ENCODE measurements around the gene ROBO1. TPM values are rescaled to one million over a fixed set of nuclear protein-coding genes. Genes with fewer than 3 reads are reported as not detected.

The ROBO1 gene
- total RNA-seq, 1 donor from 2014 or later = 73.8 TPM

DNA sequence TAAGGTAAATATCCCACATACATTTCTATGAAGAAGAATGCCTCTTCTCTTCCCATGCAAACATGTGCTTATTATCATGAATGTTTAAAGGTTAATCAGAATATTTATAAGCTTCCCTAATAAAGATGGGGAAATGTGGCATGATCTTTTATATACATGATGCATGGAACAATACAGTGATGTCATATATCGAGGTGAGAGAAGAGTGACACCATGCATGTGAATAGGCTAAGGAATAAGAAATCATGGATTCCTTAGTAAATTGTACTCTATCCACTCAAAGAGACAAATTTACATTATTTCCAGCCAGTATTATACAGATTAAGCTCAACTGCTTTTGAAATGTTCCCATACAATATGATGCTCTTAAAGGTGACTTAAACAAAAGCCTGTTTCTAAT is 1035.3 kb downstream of the ROBO1 start:
- H3K9me3 Mint-ChIP-seq (ENCODE audit: unreplicated experiment) = no peaks in the 10 kb centered on the region
- TF ChIP-seq, protein P1, sequence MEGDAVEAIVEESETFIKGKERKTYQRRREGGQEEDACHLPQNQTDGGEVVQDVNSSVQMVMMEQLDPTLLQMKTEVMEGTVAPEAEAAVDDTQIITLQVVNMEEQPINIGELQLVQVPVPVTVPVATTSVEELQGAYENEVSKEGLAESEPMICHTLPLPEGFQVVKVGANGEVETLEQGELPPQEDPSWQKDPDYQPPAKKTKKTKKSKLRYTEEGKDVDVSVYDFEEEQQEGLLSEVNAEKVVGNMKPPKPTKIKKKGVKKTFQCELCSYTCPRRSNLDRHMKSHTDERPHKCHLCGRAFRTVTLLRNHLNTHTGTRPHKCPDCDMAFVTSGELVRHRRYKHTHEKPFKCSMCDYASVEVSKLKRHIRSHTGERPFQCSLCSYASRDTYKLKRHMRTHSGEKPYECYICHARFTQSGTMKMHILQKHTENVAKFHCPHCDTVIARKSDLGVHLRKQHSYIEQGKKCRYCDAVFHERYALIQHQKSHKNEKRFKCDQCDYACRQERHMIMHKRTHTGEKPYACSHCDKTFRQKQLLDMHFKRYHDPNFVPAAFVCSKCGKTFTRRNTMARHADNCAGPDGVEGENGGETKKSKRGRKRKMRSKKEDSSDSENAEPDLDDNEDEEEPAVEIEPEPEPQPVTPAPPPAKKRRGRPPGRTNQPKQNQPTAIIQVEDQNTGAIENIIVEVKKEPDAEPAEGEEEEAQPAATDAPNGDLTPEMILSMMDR (IDR thresholded peaks at IDR 0.05) = no peak

DNA sequence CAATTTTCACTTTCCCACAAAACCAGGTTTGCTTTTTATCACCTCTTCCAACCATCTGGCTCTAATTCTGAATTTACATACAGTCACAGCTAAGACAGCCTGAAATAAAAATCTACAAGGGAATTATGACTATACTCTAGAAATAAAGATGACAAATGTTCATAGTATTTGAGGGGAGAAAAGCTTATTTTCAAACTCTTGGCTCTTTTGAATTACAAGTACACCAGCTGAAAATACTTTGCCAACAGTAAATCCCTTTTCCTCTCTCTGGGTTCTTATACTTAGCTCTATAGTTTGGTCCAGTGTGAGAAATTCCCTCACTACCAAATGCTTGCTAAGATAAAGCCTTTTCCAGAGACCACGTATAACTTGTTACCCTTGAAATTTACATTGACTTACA is 1037.9 kb downstream of the ROBO1 start:
- H3K4me3 Mint-ChIP-seq (ENCODE audit: unreplicated experiment) = no peak overlapping the region
- no peak for DNase-seq (ENCODE audit: extremely low spot score, unreplicated experiment)
- H3K27ac Mint-ChIP-seq (ENCODE audit: unreplicated experiment) = no peak overlapping the region
- no peaks in the 10 kb centered on the region for H3K27me3 Mint-ChIP-seq (ENCODE audit: unreplicated experiment)
- TF ChIP-seq, protein P1 (IDR thresholded peaks at IDR 0.05) = no peak
- H3K36me3 Mint-ChIP-seq (ENCODE audit: unreplicated experiment) = no peaks in the 10 kb centered on the region
- H3K9me3 Mint-ChIP-seq (ENCODE audit: unreplicated experiment) = no peaks in the 10 kb centered on the region
- peaks cover 39% of the 10 kb centered on the region for H3K4me1 Mint-ChIP-seq (ENCODE audit: unreplicated experiment)

More for the DNA sequence above, 1035.3 kb downstream of the ROBO1 start:
- no peaks in the 10 kb centered on the region for H3K27me3 Mint-ChIP-seq (ENCODE audit: unreplicated experiment)
- H3K36me3 Mint-ChIP-seq (ENCODE audit: unreplicated experiment) = no peaks in the 10 kb centered on the region
- no peak overlapping the region for H3K27ac Mint-ChIP-seq (ENCODE audit: unreplicated experiment)
- DNase-seq (ENCODE audit: extremely low spot score, unreplicated experiment) = no peak
- H3K4me3 Mint-ChIP-seq (ENCODE audit: unreplicated experiment) = no peak overlapping the region
- peaks cover 43% of the 10 kb centered on the region for H3K4me1 Mint-ChIP-seq (ENCODE audit: unreplicated experiment)

DNA sequence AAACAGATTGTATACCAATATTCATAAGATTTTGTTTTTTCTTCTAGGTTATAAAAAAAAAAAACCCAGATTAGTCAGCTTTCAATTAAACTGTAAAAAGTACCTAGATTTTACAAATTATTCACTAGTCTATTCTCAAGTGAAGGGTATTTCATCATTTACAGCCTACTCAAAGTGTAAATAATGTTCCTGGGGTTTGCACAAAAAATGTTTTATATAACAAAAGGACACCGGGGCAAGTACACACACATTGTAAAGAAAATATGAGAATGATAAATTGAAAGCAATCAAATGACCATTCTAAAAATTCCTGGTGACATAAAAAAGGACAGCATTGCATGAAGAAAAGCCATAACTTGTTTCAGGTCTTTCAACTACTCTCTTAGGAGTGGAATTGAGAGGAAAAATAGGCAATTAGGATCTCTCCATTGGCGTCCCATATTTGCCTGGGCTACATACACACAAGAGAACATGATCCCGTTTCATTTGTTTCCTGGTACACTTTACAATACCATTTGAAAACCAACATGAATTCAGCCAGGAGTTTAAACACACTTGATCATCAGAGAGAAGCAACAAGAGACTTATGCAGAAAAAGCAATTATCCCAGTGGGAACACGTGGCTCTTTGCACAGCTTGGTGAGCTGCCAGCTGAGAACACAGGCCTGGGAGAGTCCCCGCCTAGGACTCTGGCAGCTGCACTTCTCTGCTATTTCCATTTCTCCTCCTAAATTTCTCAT is 1039.2 kb downstream of the ROBO1 start:
- H3K4me1 Mint-ChIP-seq (ENCODE audit: unreplicated experiment) = peaks cover 43% of the 10 kb centered on the region
- DNase-seq (ENCODE audit: extremely low spot score, unreplicated experiment) = no peak

DNA sequence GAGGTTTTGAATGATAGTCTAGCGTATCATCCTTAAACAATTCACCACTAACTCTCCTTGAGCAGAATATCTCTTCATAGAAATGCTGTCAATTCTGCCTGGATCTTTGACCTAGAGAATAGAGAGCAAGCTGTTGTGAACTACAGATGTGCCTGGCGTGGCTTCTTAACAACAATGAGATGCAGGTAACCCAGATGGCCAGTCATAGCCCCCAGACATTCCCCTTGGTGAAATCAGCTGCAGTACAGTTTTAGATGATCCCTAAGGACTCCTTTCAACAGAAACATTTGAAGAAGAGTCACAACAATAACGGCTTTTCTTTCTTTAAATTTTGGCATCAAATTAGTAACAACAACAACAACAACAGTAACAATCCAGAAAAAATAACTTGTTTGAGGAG is 1041.3 kb downstream of the ROBO1 start:
- Mint-ChIP-seq H3K4me1 (ENCODE audit: unreplicated experiment) (peaks cover 42% of the 10 kb centered on the region), H3K27ac (ENCODE audit: unreplicated experiment) (no peak overlapping the region)
- TF ChIP-seq, protein P1 (IDR thresholded peaks at IDR 0.05) = no peak

More for the DNA sequence above, 1039.2 kb downstream of the ROBO1 start:
- H3K36me3 Mint-ChIP-seq (ENCODE audit: unreplicated experiment) = no peaks in the 10 kb centered on the region
- H3K27ac Mint-ChIP-seq (ENCODE audit: unreplicated experiment) = peak overlapping the region; percentile 50
- peak overlapping the region; percentile 33 for H3K4me3 Mint-ChIP-seq (ENCODE audit: unreplicated experiment)
- TF ChIP-seq, protein P1 (IDR thresholded peaks at IDR 0.05) = no peak
- H3K9me3 Mint-ChIP-seq (ENCODE audit: unreplicated experiment) = no peaks in the 10 kb centered on the region
- no peaks in the 10 kb centered on the region for H3K27me3 Mint-ChIP-seq (ENCODE audit: unreplicated experiment)

DNA sequence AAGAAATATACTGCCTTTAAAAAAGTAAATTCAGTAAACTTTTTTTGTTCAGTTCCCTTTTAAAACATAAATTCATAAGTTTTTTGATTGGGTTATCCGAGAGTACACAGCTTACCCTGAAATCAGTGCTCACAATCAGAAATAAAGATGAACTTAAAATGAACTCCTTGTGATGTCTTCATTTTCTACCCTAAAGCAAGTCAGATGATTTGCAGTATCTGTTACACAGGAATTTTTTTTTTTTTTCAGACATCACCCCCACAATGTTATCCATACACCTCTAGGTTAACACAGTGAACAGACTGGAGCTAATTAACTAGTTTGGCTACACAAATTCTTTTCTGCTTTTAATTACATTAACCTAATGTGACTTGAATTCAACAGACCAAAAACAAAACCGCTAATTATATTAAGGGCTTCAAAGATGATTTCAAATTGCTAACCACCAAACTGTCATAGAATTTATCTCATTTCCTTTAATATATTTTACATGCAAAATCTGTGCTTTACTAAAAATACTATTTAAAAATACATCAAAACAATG is 1042.0 kb downstream of the ROBO1 start:
- TF ChIP-seq, protein P1 (IDR thresholded peaks at IDR 0.05) = no peak
- no peaks in the 10 kb centered on the region for H3K27me3 Mint-ChIP-seq (ENCODE audit: unreplicated experiment)
- no peak overlapping the region for H3K27ac Mint-ChIP-seq (ENCODE audit: unreplicated experiment)
- peaks cover 42% of the 10 kb centered on the region for H3K4me1 Mint-ChIP-seq (ENCODE audit: unreplicated experiment)
- DNase-seq (ENCODE audit: extremely low spot score, unreplicated experiment) = no peak
- H3K36me3 Mint-ChIP-seq (ENCODE audit: unreplicated experiment) = peaks cover 1% of the 10 kb centered on the region
- no peaks in the 10 kb centered on the region for H3K9me3 Mint-ChIP-seq (ENCODE audit: unreplicated experiment)
- H3K4me3 Mint-ChIP-seq (ENCODE audit: unreplicated experiment) = no peak overlapping the region

More for the DNA sequence above, 1041.3 kb downstream of the ROBO1 start:
- Mint-ChIP-seq H3K27me3 (ENCODE audit: unreplicated experiment) (no peaks in the 10 kb centered on the region), H3K4me3 (ENCODE audit: unreplicated experiment) (no peak overlapping the region), H3K9me3 (ENCODE audit: unreplicated experiment) (no peaks in the 10 kb centered on the region), H3K36me3 (ENCODE audit: unreplicated experiment) (no peaks in the 10 kb centered on the region)
- no peak for DNase-seq (ENCODE audit: extremely low spot score, unreplicated experiment)

All from osteocyte (in vitro differentiated cells).